GM12873 (cell line): ENCODE results near the gene FAAH.

Source experiments
- CTCF ChIP-seq: IDR thresholded peaks from 2 replicates; pipeline ENCODE4 v1.5.1; 2012; ENCODE audit warnings: low read depth, mild to moderate bottlenecking, moderate library complexity, low read length, control low read depth; ENCODE audit not compliant: insufficient read depth; ENCODE audit errors: missing control alignments

The FAAH gene

DNA sequence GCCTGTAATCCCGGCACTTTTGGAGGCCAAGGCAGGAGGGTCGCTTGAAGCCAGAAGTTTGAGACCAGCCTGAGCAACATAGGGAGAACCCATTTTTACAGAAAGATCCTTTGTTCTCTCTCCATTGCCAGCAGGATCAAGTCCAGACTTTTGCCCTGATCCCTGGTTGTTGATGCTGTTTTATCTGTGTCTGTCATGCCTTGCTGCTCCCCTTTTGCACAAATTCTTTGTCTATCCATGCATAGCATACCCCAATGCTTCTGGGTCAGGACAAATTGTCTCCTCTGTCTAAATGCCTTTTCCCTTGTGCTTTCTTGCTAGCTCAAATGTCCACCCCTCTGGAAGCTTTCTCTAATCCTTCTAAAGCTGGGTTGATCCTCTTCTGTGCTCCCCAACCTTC is 25.3 kb upstream of the FAAH start:
- TF ChIP-seq CTCF, result no peak

DNA sequence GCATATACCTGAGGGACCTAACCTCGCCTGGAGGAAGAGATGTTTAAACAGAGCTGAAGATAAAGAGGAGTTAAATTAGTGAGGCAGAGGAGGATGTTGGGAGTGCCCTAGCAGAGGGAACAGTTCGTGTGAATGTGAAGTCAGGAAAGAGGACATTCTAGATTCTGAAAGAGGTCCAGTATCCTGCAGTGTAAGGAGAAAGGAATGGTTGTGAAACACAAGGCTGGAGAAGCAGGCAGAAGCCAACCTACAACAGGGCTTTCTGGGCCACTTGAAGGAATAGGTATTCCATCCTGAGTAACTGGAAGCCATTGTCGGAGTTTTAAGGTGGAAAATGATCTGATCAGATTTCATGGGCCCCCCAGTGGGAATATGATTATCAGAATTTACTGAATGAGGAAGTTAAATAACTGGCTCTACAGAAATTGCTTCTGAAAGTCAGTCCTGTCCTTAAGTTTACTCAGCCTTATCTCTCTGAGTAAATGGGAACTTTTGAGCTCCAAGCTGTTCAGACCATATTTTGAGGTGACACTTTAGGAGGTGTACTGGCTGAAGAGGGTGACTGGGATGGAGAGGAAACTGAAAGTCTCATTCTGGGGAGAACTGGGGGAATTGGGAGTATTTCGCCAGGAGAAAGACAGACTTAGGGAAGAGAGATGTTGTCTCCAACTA is 24.4 kb upstream of the FAAH start:
- no peak for TF ChIP-seq CTCF

- no peak for TF ChIP-seq CTCF
These were observed 23.9 kb upstream of the FAAH start for GRCh38 chr1:46370214-46370633.

DNA sequence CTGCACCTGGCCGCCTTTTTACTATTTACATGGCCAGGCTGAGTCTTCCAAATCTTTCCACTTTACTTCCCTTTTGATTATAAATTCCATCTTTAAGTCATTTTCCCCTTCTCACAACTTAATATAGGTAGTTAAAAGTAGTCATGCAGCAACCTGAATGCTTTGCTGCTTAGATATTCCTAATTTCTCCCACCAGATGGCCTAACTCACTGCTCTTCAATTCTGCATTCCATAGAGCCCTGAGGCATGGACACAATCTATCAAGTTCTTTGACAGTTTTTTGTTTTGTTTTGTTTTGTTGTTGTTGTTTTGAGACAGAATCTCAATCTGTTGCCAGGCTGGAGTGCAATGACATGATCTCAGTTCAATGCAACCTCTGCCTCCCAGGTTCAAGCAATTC is 21.7 kb upstream of the FAAH start:
- TF ChIP-seq CTCF, result no peak

- no peak for TF ChIP-seq CTCF
These were observed 14.1 kb upstream of the FAAH start for GRCh38 chr1:46379996-46380395.

GRCh38 chr1:46380508-46380907 is 13.6 kb upstream of the FAAH start:
- no peak for TF ChIP-seq CTCF

DNA sequence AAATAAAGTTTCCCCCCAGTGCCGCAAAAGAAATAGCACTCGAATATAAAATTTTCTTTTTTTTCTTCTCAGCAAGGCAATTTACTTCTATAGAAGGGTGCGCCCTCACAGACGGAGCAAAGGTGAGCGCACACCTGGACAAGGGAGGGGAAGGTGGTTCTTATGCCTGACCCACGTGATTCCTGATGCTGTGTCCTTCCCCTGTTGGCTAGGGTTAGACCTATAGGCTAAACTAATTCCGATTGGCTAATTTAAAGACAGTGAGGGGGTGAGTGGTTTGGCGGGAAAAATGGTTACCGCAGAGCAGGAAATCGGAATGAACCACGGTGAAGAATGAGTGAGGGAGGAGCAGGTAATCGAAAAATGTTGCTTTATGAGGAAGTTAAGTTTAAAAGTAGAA is 607 bp upstream of the FAAH start:
- no peak for TF ChIP-seq CTCF
